Coronary artery (tissue), 2 donors: Measurements from ENCODE around the gene PRAC1.
A peak's percentile ranks its signal among the peaks of the same experiment; 100 is the strongest.

Source experiments
- DNase-seq: peaks from one replicate; pipeline ENCODE4 v3.0.0-alpha.2; 2017; ENCODE audit warnings: low spot score
- H3K27ac ChIP-seq, 2 donors: fragments of 200-600 bp; sonication (generic); one replicate each; pipeline ENCODE4 v1.5.1; 2016 to 2019
- H3K4me3 ChIP-seq: fragments of 200-600 bp; sonication (generic); 2 replicates; pipeline ENCODE4 v1.5.1; 2016; ENCODE audit warnings: mild to moderate bottlenecking, moderate library complexity
- CTCF ChIP-seq: fragments of 200-600 bp; sonication (generic); IDR thresholded peaks from one replicate; pipeline ENCODE4 v1.5.1; 2019; ENCODE audit warnings: antibody characterized with exemption

Gene PRAC1

GRCh38 chr17:48725288-48726064, 3.2 kb upstream of the PRAC1 start:
- no peak overlapping the region for H3K27ac ChIP-seq
- no peak for TF ChIP-seq CTCF
- H3K4me3 ChIP-seq = no peak overlapping the region
- no peak for DNase-seq

GRCh38 chr17:48725004-48725287, 2.6 kb upstream of the PRAC1 start:
- no peak for TF ChIP-seq CTCF
- DNase-seq = no peak
- Histone ChIP-seq H3K27ac (no peak overlapping the region), H3K4me3 (no peak overlapping the region)

GRCh38 chr17:48724251-48725003, 2.1 kb upstream of the PRAC1 start:
- Histone ChIP-seq H3K27ac (no peak overlapping the region), H3K4me3 (no peak overlapping the region)
- DNase-seq = no peak
- TF ChIP-seq CTCF = peak; percentile 38

GRCh38 chr17:48723423-48724250, 1.3 kb upstream of the PRAC1 start:
- Histone ChIP-seq H3K27ac (no peak overlapping the region), H3K4me3 (peak overlapping the region; percentile 23)
- TF ChIP-seq CTCF = no peak
- no peak for DNase-seq

- TF ChIP-seq CTCF = no peak
- peak within 1 kb of the TSS; percentile 23 for H3K4me3 ChIP-seq
- H3K27ac ChIP-seq = no peak within 1 kb of the TSS
- no peak for DNase-seq
Observed at GRCh38 chr17:48722915-48723422, 651 bp upstream of the PRAC1 start, which contains the start of gene PRAC2. Gene PRAC2, plus strand, starts transcription at chr17:48723185. Its CDS starts 1,226 bp downstream, at chr17:48724411.

- no peak overlapping the region for H3K4me3 ChIP-seq
- H3K27ac ChIP-seq = no peak overlapping the region
- DNase-seq = no peak
- TF ChIP-seq CTCF = no peak
Observed at GRCh38 chr17:48721009-48721402, 1.3 kb downstream of the PRAC1 start.
